Measurements from ENCODE around the gene SDF2. TPM values are rescaled to one million over a fixed set of nuclear protein-coding genes. Genes with fewer than 3 reads are reported as not detected.
A peak's percentile ranks its signal among the peaks of the same experiment; 100 is the strongest.

SDF2 gene
- total and polyA plus RNA-seq, 9 of the 15 experiments (the other 6 are each of a cell fraction or from before 2014, with no cell fraction given): 41.2 to 132 (median 65.6) TPM

- DNase-seq (ENCODE audit: extremely low read depth in 1 of 4, low spot score in 3 of 4): peak in 1 of 4 experiments; percentile 13
- Histone ChIP-seq H3K4me2 (ENCODE audit: insufficient read depth, low read length) (no peak overlapping the region), H3K79me2 (ENCODE audit: control insufficient read depth, insufficient read depth, low read length) (peaks cover 5% of the 10 kb centered on the region; the same call in 2 of the 3 replicates), H3K27ac (ENCODE audit: extremely low read depth, low read depth, low read length) (no peak overlapping the region), H3K9ac (ENCODE audit: insufficient read depth in 1 of 2, low read depth in 2 of 2, low read length in 2 of 2) (peak overlapping the region in 1 of 2 experiments; percentile 72; a peak in 2 of 4 replicates), H3K9me1 (ENCODE audit: control insufficient read depth, insufficient read depth, low read length) (no peaks in the 10 kb centered on the region), H3K36me3 (ENCODE audit: control insufficient read depth, insufficient read depth, low read length) (peaks cover 51% of the 10 kb centered on the region; the same call in 2 of the 3 replicates), H3K9me3 (replicated peaks; ENCODE audit: control insufficient read depth, insufficient read depth, low read depth, low read length) (0 out of 2 replicates have a peak, but pooled peaks cover 2% of the 10 kb centered on the region), H2AFZ (ENCODE audit: low read depth, low read length) (no peak overlapping the region), H3K27me3 (ENCODE audit: control insufficient read depth in 2 of 2, insufficient read depth in 2 of 2, low read length in 2 of 2) (no peaks in the 10 kb centered on the region), H3K4me1 (replicated peaks in 1 of 2; ENCODE audit: control insufficient read depth in 2 of 2, insufficient read depth in 2 of 2, low read length in 2 of 2) (peaks cover 7 to 18% of the 10 kb centered on the region in 2 experiments; a peak in 4 of 5 replicates), H3K4me3 (no peak overlapping the region), H4K20me1 (replicated peaks; ENCODE audit: control insufficient read depth, insufficient read depth, low read length) (no peaks in the 10 kb centered on the region; the same call in 1 of the 2 replicates)
- intact Hi-C loops (cut with micrococcal nuclease): no loop called here
- in situ Hi-C loops (cut with MboI): no loop called here
- TF ChIP-seq POLR2A (conservative IDR thresholded peaks at IDR 0.05) (peak; percentile 50; the same call in 1 of the 2 replicates), SUPT5H (IDR thresholded peaks at IDR 0.05) (peak; percentile 56; the same call in 1 of the 2 replicates), RAD51 (IDR thresholded peaks at IDR 0.05; ENCODE audit: borderline replicate concordance, low read depth) (no peak), ZBTB1 (CRISPR knock-in tag; IDR thresholded peaks at IDR 0.05; ENCODE audit: borderline replicate concordance, low read depth) (no peak), HBP1 (CRISPR knock-in tag; IDR thresholded peaks at IDR 0.05) (0 out of 2 replicates have a peak, but pooled peaks have one; percentile 51), POLR2G (IDR thresholded peaks at IDR 0.05; ENCODE audit: low read depth, low read length) (peak; percentile 43), HOXB6 (CRISPR knock-in tag; IDR thresholded peaks at IDR 0.05; ENCODE audit: borderline replicate concordance) (no peak), PML (IDR thresholded peaks at IDR 0.05; ENCODE audit: low read length) (no peak)
- FAIRE-seq: no peak
- ATAC-seq: no peak; the same call in 2 of the 3 replicates
- 73% methylated on average over 5 of the region's 5 CpGs for WGBS (ENCODE audit: insufficient coverage, low coverage, missing lambda C conversion rate)
- POLR2A ChIA-PET: interaction anchor here (0.6 to 4.0 kb wide), 8 partner anchors 11 to 67 kb away, joined by 3 to 27 read pairs (median 4); partner anchors contain the start of genes RPL23A, SDF2 and SUPT6H
- no TSS peak for BruUV-seq (replicated peaks)
- CTCF ChIA-PET (ENCODE audit: low intra/inter-chr PET ratio): no interaction called here
These were observed 43.5 kb upstream of the SDF2 start for GRCh38 chr17:28705074-28705659.
